ENCODE results near the gene CBLN3.
"Not testable (repeated sequence)": the region's sequence is repeated elsewhere in the genome, so short reads cannot be mapped to it uniquely, and the experiment has no call there.

The CBLN3 gene

GRCh38 chr14:24429395-24430142 lies at the start of gene CBLN3, which contains the start of gene KHNYN:
Gene CBLN3 (minus strand): TSS chr14:24429668. CDS start chr14:24429054, 614 bp downstream.
Gene KHNYN (plus strand): TSS chr14:24429954. CDS start chr14:24430731, 777 bp downstream.
- DNase-seq (ENCODE audit: low spot score): peak; percentile 98

- no peak for DNase-seq (ENCODE audit: low spot score)
Observed at GRCh38 chr14:24475261-24475660, 45.8 kb upstream of the CBLN3 start.

- no peak for DNase-seq (ENCODE audit: low spot score)
Observed at GRCh38 chr14:24473211-24473610, 43.7 kb upstream of the CBLN3 start.

DNA sequence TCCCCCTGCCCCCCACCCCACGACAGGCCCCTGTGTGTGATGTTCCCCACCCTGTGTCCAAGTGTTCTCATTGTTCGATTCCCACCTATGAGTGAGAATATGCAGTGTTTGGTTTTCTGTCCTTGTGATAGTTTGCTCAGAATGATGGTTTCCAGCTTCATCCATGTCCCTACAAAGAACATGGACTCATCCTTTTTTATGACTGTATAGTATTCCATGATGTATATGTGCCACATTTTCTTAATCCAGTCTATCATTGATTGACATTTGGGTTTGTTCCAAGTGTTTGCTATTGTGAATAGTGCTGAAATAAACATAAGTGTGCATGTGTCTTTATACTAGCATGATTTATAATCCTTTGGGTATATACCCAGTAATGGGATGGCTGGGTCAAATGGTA lies 41.0 kb upstream of the CBLN3 start:
- not testable (repeated sequence) for DNase-seq (ENCODE audit: low spot score)

DNA sequence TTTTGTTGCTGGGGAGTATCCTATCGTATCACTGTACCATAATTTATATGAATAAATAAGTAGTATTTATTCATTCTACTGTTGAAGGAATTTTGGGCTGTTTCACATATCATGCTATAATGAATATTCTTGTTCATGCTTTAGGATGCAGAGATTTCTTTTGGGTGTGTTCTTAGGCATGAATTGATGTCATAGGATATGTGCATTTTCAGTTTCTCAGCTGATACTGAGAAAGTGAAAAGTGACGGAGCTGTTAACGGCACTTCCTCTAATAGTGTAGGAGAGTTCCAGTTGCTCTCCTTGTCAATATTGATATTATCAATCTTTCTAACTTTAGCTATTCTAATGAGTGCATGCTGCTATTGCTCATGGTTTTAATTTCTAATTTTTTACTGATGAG lies 36.3 kb upstream of the CBLN3 start:
- DNase-seq (ENCODE audit: low spot score): no peak

- DNase-seq (ENCODE audit: low spot score): no peak
Observed at GRCh38 chr14:24465368-24465767, 35.9 kb upstream of the CBLN3 start.

DNA sequence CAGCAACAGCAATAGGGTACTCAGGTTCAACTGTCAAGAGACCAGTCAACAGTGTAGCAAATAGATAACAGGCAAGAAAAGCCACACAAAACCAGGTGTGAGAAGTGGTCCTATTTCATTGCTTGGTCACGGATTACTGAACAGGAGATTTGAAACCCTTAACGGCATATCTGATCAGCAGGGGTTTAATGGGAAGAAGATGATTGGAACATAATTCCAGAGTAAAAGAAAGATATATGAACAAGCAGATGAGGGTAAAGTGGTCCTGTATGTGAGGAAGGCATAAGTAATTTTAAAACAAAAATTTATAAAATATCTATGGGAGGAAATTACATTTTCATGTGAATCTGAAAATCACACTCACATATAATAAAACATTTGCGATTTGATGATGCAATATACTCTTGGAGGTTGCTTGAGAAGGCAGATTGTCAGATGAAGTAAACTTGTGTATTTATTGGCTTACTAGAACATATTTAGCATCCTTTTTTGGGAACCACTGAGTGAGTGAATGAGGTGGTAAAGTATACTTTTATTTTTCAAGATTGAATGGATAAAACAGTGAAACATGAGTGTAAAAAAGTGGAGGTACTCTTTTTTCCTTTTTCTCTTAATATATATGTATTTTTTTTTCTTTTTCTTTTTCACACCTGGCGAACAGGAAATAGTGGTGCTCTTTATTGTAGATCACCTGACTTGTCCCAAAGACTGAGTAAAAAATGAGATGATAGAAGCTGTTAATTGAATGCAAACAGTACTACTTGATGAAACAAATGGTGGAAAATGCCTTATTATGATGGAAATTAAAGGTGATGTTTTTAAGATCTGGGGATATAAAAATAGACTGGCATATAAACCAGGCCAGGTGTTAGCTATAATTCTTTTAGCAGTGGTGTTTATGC lies 34.7 kb upstream of the CBLN3 start:
- no peak for DNase-seq (ENCODE audit: low spot score)

DNA sequence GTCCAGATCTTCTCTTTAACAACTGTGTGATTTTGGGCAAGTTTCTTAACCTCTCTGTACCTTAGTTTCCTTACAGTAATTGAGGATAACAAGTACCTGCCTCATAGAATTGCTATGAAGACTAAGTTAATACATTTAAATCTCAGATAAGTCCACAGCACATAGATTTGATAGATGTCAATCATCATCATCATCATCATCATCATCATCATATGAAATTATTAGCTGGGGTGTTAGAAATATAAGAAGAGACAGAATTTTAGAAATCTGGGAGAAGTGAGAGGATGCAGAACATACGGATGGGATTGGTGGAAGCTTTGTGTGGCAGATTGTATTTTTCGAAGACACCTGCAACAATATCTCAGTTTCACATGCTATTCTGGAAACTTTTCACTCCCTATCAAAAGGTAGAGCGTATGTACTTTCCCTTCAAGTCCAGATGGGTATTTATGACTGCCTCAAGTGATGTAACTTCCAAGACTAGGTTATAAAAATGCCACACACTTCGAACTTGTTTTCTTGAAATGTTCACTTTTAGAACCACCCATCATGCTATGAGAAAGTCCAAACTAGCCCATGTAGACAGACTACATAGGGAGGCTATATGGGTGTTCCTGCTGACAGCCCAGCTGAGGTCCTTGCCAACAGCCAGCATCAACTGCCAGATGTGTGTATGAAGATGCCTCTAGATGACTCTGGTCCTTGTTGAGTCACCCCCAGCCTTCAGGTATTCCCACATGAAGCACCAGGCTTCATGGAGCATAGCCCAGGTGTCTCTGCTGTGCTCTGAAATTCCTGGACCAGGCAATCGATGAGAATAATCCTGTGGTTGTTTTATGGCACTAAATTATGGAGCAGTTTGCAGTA lies 33.8 kb upstream of the CBLN3 start:
- no peak for DNase-seq (ENCODE audit: low spot score)

- DNase-seq (ENCODE audit: low spot score): no peak
Observed at GRCh38 chr14:24461336-24461735, 31.9 kb upstream of the CBLN3 start.

DNA sequence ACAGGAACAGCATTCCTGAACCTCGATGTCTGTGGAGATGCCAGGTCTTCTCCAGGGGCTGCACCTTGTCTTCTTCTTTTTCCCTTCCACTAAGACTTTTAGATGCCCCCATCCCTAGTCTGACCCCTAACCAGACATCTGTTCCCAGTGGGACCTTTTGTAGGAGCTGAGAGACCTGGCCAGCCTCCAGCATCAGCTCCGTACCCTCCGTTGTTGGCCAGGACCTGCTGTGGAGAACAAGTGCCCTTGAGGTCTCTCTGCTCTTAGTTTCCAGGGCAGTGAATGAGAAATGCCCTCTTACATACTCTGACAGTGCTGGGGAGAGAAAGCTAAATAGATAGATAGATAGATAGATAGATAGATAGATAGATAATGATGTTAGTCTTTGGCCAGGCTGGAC lies 29.9 kb upstream of the CBLN3 start:
- no peak for DNase-seq (ENCODE audit: low spot score)

- DNase-seq (ENCODE audit: low spot score): no peak
Observed at GRCh38 chr14:24458736-24459135, 29.3 kb upstream of the CBLN3 start.

- no peak for DNase-seq (ENCODE audit: low spot score)
Observed at GRCh38 chr14:24456980-24457379, 27.5 kb upstream of the CBLN3 start.

- not testable (repeated sequence) for DNase-seq (ENCODE audit: low spot score)
Observed at GRCh38 chr14:24450828-24451227, 21.4 kb upstream of the CBLN3 start.

GRCh38 chr14:24443053-24443665 lies 13.7 kb upstream of the CBLN3 start:
- no peak for DNase-seq (ENCODE audit: low spot score)

DNA sequence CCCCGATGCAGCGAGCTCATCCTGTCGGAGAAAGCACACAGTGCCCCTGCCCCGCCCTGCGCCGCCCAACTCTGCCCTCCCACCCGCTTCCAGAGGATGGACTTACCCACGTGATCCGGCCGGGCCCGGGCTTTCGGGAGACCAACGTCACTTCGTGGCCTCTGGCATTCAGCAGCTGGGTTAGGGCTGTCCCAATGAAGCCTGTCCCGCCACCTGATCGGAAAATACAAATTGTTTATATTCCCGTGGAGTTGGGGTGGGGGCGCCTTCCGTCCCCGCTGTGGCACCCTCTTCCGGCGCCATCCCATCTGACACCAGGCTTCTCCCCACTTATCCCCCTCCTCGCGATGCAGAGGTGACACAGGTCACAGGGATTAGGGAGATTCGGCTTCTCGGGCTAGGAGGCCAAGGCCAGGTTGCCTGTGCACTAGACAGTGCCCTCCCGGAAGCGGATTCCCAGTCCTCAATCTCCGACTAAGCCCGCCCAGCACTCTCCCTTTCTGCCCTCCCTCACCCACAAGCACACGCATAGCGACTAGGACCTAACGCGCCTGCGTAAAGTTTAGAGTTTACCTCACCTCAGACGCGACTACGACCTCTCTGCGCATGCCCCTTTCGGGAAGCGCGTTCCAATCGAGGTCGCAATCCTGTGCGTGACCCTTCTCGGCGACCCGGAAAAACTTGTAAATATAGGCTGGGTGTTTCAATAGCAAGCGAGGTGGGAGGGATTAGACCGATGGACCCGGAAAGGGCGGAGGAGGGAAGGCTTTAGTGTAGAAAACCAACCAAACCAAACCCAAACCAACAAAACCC lies 13.0 kb upstream of the CBLN3 start, which contains the start of gene SDR39U1:
Gene SDR39U1 (minus strand): TSS at position 537 of the 813 bp plus-strand sequence. CDS start 7 bp downstream, at position 530.
- peak; percentile 93 for DNase-seq (ENCODE audit: low spot score)

DNA sequence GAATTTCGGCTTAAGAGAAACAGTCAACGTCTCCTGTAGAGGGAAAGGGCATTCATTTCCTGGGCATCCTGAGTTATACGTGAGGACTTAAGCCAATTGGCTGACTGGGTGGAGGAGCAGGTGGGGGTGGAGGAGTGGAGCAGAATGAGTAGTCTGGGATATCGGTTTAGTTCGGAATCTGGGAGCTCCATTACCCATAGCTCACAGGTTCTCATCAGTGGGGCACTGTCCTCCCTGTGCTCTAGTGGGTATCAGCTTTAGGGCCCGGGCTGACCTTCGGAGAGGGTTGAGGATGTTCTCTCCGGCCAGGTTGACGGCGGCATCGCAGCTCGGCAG lies 12.4 kb upstream of the CBLN3 start:
- no peak for DNase-seq (ENCODE audit: low spot score)

DNA sequence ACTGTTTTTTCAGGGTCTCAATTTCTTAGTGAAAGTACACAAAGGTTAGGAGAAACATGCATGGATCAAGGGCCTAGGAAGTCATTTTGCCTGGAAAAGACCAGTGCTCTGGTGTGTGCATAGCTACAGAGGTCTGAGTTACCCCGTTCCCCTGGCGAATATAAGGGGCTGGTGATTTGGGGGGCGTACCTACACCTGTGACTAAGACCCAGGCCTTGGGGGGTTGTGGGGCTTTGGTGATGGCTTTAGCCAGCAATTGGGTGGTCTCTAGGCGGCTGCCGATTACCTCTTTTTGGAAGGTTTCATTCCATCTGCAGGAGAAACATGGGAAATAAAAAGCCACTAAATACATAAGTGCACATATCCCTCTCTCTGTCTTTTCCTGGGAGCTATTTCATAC lies 12.0 kb upstream of the CBLN3 start:
- no peak for DNase-seq (ENCODE audit: low spot score)

GRCh38 chr14:24440606-24441399 lies 11.3 kb upstream of the CBLN3 start:
- DNase-seq (ENCODE audit: low spot score): no peak

- DNase-seq (ENCODE audit: low spot score): no peak
Observed at GRCh38 chr14:24439830-24440605, 10.6 kb upstream of the CBLN3 start.

All from iPS-NIHi11 (cell line).